Measurements from ENCODE around the gene RNF7. TPM values are rescaled to one million over a fixed set of nuclear protein-coding genes. Genes with fewer than 3 reads are reported as not detected.

Gene RNF7
- total and polyA plus RNA-seq, 2 of the 8 experiments (the other 6 are each of a cell fraction or from before 2014, with no cell fraction given), result 78.4 to 113 TPM

DNA sequence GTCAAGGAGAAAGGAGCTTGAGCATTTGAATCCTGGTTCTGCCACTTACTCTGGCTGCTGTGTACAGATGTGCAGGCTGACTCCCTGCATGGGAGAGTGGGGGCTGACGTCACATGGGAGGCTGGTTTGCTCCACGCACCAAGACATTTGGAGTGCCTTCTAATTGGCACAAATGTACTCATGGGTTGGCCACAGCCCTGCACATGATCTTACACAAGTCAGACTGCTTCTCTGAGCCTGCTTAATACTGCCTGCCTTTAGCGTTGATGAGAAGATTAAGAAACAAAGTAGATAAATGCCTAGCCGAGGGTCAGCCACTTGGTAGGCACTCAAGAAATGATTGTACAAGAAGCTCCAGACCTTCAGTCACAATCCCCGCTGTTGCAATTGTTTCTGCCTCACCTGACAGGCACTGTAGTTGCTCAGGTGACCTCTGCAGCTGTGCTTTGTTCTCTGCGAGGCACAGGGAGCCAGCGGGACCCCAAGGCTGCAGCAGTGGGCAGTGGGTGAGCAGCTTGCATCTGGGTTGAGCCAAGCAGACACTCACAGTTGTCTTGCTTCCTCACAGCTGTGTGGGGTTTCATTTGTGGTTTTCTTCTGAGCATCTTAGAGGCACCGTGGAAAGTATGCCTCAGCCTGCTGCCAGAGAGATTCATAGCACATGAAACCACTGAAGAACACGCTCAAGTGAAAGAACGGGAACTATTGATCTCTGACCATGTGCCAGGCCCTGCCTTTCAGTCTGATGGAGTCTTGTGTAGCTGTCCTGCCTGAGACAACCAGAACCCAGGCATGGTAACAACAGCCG lies 58.2 kb downstream of the RNF7 start:
- H2BK20ac ChIP-seq (ENCODE audit: low read length), result peak overlapping the region; percentile 55
- H3K9ac ChIP-seq (replicated peaks in 1 of 4; ENCODE audit: extremely low read depth in 1 of 4, low read depth in 3 of 4, low read length in 3 of 4), result no peak overlapping the region
- no peak overlapping the region for H4K8ac ChIP-seq (ENCODE audit: extremely low read depth, insufficient read depth, low read length)
- peak overlapping the region; percentile 48; the same call in 1 of the 2 replicates for H3K18ac ChIP-seq (ENCODE audit: extremely low read depth, low read length)
- peaks cover 0 to 2% of the 10 kb centered on the region in 2 experiments; a peak in 1 of 4 replicates for H3K9me3 ChIP-seq (ENCODE audit: insufficient read depth in 2 of 2, low read depth in 1 of 2, low read length in 1 of 2)
- POLR2A ChIA-PET (ENCODE audit: partially characterized antibody), result interaction anchor here (0.9 to 2.0 kb wide), 5 partner anchors 8 to 55 kb away, joined by 3 to 11 read pairs (median 3); partner anchors contain the start of gene GRK7
- H3K23ac ChIP-seq (ENCODE audit: insufficient read length), result no peak overlapping the region
- H3K36me3 ChIP-seq (ENCODE audit: control insufficient read depth in 2 of 4, insufficient read depth in 4 of 4, low read length in 3 of 4), result no peaks in the 10 kb centered on the region
- no peak overlapping the region for H2AK5ac ChIP-seq (ENCODE audit: low read depth, low read length)
- no peaks in the 10 kb centered on the region for H3K79me1 ChIP-seq (ENCODE audit: low read depth, low read length)
- H4K5ac ChIP-seq (ENCODE audit: insufficient read length, low read depth, low read length), result no peak overlapping the region
- H3K27ac ChIP-seq (ENCODE audit: low read depth, low read length), result no peak overlapping the region
- H3K56ac ChIP-seq (replicated peaks; ENCODE audit: insufficient read length, low read depth, low read length), result no peak overlapping the region
- no peak overlapping the region for H3K4ac ChIP-seq (replicated peaks; ENCODE audit: insufficient read length, low read depth, low read length)
- peak overlapping the region; percentile 35; the same call in 1 of the 2 replicates for H2BK12ac ChIP-seq (ENCODE audit: low read depth, low read length)
- no peaks in the 10 kb centered on the region for H3K79me2 ChIP-seq (ENCODE audit: control insufficient read depth in 1 of 2, insufficient read depth in 2 of 2, low read length in 2 of 2)
- 87% methylated on average over 11 of the region's 11 CpGs; no CpG with 5 or more reads in 1 of the 2 experiments for WGBS, 2 experiments (ENCODE audit: extremely low coverage in 1 of 2, insufficient coverage in 1 of 2, insufficient read length in 1 of 2, insufficient replicate concordance in 2 of 2, low coverage in 1 of 2, low lambda C conversion rate in 2 of 2, missing lambda C conversion rate in 1 of 2)
- DNase-seq (ENCODE audit: low read depth in 1 of 2, low spot score in 2 of 2) (no peak), FAIRE-seq (peak; percentile 42)
- H2BK120ac ChIP-seq (replicated peaks; ENCODE audit: low read depth, low read length), result no peak overlapping the region
- TF ChIP-seq MAX (IDR thresholded peaks at IDR 0.05), result 0 out of 2 replicates have a peak, but pooled peaks have one; percentile 36
- TF ChIP-seq USF2 (IDR thresholded peaks at IDR 0.05; ENCODE audit: low read length), result peak; percentile 64
- no peak for TF ChIP-seq CTBP2 (IDR thresholded peaks at IDR 0.05; ENCODE audit: borderline replicate concordance, insufficient read depth, insufficient read length, low read length)
- no peak for TF ChIP-seq SRF (IDR thresholded peaks at IDR 0.05; ENCODE audit: low read depth, low read length)
- TF ChIP-seq TAF1 (IDR thresholded peaks at IDR 0.05; ENCODE audit: low read depth, low read length), result 0 out of 2 replicates have a peak, but pooled peaks have one; percentile 17
- TF ChIP-seq SIN3A (conservative IDR thresholded peaks at IDR 0.05 in 1 of 2, IDR thresholded peaks at IDR 0.05 in 1 of 2; ENCODE audit: low read depth in 1 of 2, low read length in 2 of 2), result 0 out of 4 replicates have a peak, but pooled peaks of 1 of the 2 experiments have one; percentile 14
- no peak overlapping the region for H3K4me3 ChIP-seq (ENCODE audit: extremely low read depth in 1 of 4, insufficient read depth in 2 of 4, low read depth in 3 of 4, low read length in 4 of 4)
- H4K20me1 ChIP-seq (replicated peaks in 1 of 2; ENCODE audit: control insufficient read depth in 1 of 2, insufficient read depth in 2 of 2, low read length in 2 of 2), result no peaks in the 10 kb centered on the region
- peak overlapping the region; percentile 21; the same call in 1 of the 2 replicates for H2BK15ac ChIP-seq (ENCODE audit: low read length)
- CTCF ChIA-PET (ENCODE audit: partially characterized antibody), result interaction anchor here (0.6 to 2.4 kb wide), 8 partner anchors 8 to 81 kb away, joined by 3 to 11 read pairs (median 5); no protein-coding TSS in a partner anchor
- H3K27me3 ChIP-seq (replicated peaks in 1 of 4; ENCODE audit: control insufficient read depth in 3 of 4, extremely low read depth in 1 of 4, insufficient read depth in 3 of 4, low read length in 3 of 4), result peaks cover 0 to 18% (median 11%) of the 10 kb centered on the region in 4 experiments; a peak in 5 of 7 replicates
- H4K91ac ChIP-seq (replicated peaks; ENCODE audit: insufficient read length, low read length), result no peak overlapping the region
- H2BK5ac ChIP-seq (ENCODE audit: low read depth, low read length), result peak overlapping the region; percentile 40; the same call in 1 of the 2 replicates
- H2AFZ ChIP-seq (ENCODE audit: low read length), result peak overlapping the region; percentile 96
- H3K14ac ChIP-seq (ENCODE audit: insufficient read length), result no peak overlapping the region
- peaks cover 11 to 23% (median 17%) of the 10 kb centered on the region in 4 experiments for H3K4me1 ChIP-seq (replicated peaks in 1 of 4; ENCODE audit: control insufficient read depth in 3 of 4, insufficient read depth in 4 of 4, low read length in 3 of 4)
- peaks cover 4% of the 10 kb centered on the region; the same call in 1 of the 2 replicates for H3K23me2 ChIP-seq (ENCODE audit: low read depth, low read length)
- peak overlapping the region; percentile 71 to 86; a peak in 3 of 4 replicates for H3K4me2 ChIP-seq (ENCODE audit: insufficient read depth in 1 of 2, low read depth in 2 of 2, low read length in 2 of 2)
